HG03571 (cell line): Measurements from ENCODE around the gene ANKRD27.

Source experiments
- ATAC-seq: cut with Tn5 transposase; IDR thresholded peaks from one replicate; pipeline ENCODE4 v1.9.1; 2021; ENCODE audit not compliant: unreplicated experiment

Gene ANKRD27

GRCh38 chr19:32566246-32566830 lies 108.6 kb downstream of the ANKRD27 start:
- no peak for ATAC-seq

DNA sequence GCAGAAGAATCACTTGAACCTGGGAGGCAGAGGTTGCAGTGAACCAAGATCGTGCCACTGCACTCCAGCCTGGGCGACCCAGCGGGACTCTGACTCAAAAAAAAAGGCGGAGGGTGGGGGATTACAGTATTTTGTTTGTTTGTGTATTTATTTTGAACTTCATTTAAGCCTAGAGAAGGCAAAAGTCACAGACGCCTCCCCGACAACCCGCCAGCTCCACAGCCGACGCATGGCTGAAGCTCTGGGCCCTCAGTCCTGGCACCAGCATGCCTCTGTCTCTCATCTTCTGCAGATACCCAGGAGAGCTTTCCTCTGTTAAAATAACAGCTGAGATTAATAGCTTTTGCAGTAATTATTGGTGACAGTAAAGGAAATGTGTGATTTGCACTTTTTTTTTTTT lies 111.2 kb downstream of the ANKRD27 start:
- ATAC-seq = no peak

DNA sequence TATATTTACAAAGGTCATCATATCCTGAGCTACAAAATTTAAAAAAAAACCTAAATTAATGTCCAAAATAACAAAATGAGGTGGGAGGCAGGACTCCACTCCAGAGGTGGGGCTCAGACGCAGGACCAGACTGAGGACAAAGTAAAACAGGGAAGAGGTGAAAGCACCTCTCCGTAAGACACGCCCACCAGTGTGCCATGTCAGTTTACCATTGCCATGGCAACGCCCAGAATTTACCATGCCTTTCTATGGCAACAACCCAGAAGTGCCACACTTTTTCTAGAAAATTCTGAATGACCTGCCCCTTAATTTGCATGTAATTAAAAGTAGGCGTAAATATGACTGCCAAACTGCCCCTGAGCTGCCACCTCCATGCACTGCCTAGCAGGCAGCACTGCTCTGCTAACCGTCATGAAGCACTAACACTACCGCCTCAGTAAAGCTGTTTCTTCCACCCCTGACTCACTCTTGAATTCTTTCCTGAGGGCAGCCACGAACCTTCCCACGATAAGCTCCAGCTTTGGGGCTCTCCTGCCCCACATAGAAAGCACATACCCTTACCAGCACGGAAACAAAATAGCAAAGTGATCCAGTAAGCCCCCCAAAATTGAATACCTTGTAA lies 116.3 kb downstream of the ANKRD27 start:
- no peak for ATAC-seq

GRCh38 chr19:32555786-32556185 lies 119.2 kb downstream of the ANKRD27 start:
- ATAC-seq = no peak

DNA sequence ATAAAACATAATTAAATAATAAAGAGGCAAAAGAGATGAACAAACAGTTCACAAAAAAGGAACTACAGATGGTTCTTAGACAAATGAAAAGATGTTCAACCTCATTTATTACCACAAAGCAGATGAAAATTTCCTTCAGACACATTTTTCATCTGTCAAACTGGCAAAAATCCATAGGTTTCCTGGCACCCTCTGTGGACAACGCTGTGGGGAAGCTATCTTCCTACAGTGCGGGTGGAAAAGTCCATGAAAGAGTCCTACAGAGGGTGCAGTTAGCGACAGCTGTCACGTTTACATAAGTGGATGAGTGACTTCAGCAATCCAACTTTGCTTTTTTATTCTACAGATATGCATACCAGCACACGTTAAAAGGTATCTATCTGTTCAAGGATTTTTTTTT lies 124.3 kb downstream of the ANKRD27 start:
- ATAC-seq = no peak
